Lung (tissue), 12 donors: ENCODE measurements around the gene LRP1B. TPM values are rescaled to one million over a fixed set of nuclear protein-coding genes. Genes with fewer than 3 reads are reported as not detected.
A peak's percentile ranks its signal among the peaks of the same experiment; 100 is the strongest.
"Not testable (repeated sequence)": the region's sequence is repeated elsewhere in the genome, so short reads cannot be mapped to it uniquely, and the experiment has no call there.

Experiments used
- ATAC-seq: fragments of 200-7000 bp; cut with Tn5 transposase; one replicate; pipeline ENCODE4 v1.9.1; 2020; ENCODE audit warnings: moderate number of reproducible peaks; ENCODE audit not compliant: insufficient read depth, low FRiP score
- DNase-seq, 3 donors: peaks; one replicate each; pipeline ENCODE4 v3.0.0-alpha.2; 2013 to 2017
- H3K27ac ChIP-seq, 2 donors: one replicate each; pipeline ENCODE4 v1.5.1; 2013; ENCODE audit warnings: mild to moderate bottlenecking in 2 of 2, moderate library complexity in 2 of 2, control low read depth in 1 of 2, inconsistent platforms in 1 of 2, low read depth in 1 of 2, low read length in 1 of 2
- H3K27me3 ChIP-seq, 3 donors: one replicate each; pipeline ENCODE4 v1.5.1; 2013; ENCODE audit warnings: low read length in 2 of 3; ENCODE audit not compliant: control insufficient read depth in 3 of 3, insufficient read depth in 3 of 3
- H3K36me3 ChIP-seq, 4 donors: one replicate each; pipeline ENCODE4 v1.5.1; 2013; ENCODE audit warnings: low read length in 4 of 4, mild to moderate bottlenecking in 1 of 4, moderate library complexity in 1 of 4; ENCODE audit not compliant: control insufficient read depth in 4 of 4, insufficient read depth in 4 of 4
- H3K4me1 ChIP-seq, 5 donors: one replicate each; pipeline ENCODE4 v1.5.1; 2013; ENCODE audit warnings: low read length in 5 of 5, mild to moderate bottlenecking in 2 of 5, moderate library complexity in 1 of 5; ENCODE audit not compliant: control insufficient read depth in 5 of 5, insufficient read depth in 5 of 5
- H3K4me3 ChIP-seq: one replicate; pipeline ENCODE4 v1.5.1; 2013; ENCODE audit warnings: mild to moderate bottlenecking, control low read depth, moderate library complexity
- H3K9ac ChIP-seq, 2 donors: one replicate each; pipeline ENCODE4 v1.5.1; 2013; ENCODE audit warnings: low read length in 2 of 2, control low read depth in 1 of 2; ENCODE audit not compliant: insufficient read depth in 1 of 2
- H3K9me3 ChIP-seq, 4 donors: one replicate each; pipeline ENCODE4 v1.5.1; 2013; ENCODE audit warnings: low read length in 3 of 4, mild to moderate bottlenecking in 1 of 4, moderate library complexity in 1 of 4; ENCODE audit not compliant: control insufficient read depth in 4 of 4, insufficient read depth in 3 of 4
- WGBS, 2 donors: extraction: QIAGEN DNeasy Blood & Tissue Kit; methylation state at CpG; one replicate each; pipeline ENCODE4 v1.1.7; 2013; 5-methylcytosine and 5-hydroxymethylcytosine counted together
- polyA plus RNA-seq, 2 donors: library from polyadenylated mRNA; stranded (reverse); fragments of 200-250 nt; gene quantifications; one replicate each; pipeline ENCODE4 v1.2.1, GENCODE V29; 2013
- total RNA-seq, 2 donors: library from RNA; depleted of rRNA in 1 of 2; stranded (reverse); fragments of >200 nt in 1 of 2; gene quantifications; one replicate each; pipeline ENCODE4 v1.2.1, GENCODE V29; 2014 to 2021
- TF ChIP-seq, protein P1 (sequence below): IDR thresholded peaks from 2 replicates; pipeline ENCODE4 v1.5.1; 2012; ENCODE audit warnings: mild to moderate bottlenecking; ENCODE audit errors: control extremely low read depth, extremely low read depth
- donor health status: control.
- donor health status: control.
- donor health status: Bipolar disorder and iron deficiency.
- donor health status: healthy.
- donor health status: DM: yes; HTN: yes; CAD: no.

Gene LRP1B
- total and polyA plus RNA-seq, 4 donors, result 0.01 to 6.5 (median 0.16) TPM

DNA sequence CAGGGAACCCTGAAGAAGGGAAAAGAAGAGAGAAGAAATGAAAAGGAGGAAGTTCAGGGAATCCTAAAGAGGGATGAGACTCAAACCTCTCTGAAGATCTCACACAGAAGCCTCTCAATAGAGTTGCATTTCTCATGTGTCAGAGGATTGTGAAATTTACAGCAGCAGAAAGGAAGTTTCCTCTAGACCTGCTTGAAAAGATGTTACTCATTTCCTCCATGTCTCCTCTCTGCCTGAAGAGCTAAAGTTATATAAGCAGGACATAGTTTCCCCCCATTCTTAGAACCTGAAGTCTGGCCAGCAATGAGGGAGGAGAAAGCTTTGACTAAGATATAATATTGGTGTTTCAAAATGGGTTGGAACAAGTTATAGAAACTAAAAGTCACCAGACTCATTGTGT lies 1155.6 kb downstream of the LRP1B start:
- ATAC-seq, result no peak
- TF ChIP-seq, protein P1, sequence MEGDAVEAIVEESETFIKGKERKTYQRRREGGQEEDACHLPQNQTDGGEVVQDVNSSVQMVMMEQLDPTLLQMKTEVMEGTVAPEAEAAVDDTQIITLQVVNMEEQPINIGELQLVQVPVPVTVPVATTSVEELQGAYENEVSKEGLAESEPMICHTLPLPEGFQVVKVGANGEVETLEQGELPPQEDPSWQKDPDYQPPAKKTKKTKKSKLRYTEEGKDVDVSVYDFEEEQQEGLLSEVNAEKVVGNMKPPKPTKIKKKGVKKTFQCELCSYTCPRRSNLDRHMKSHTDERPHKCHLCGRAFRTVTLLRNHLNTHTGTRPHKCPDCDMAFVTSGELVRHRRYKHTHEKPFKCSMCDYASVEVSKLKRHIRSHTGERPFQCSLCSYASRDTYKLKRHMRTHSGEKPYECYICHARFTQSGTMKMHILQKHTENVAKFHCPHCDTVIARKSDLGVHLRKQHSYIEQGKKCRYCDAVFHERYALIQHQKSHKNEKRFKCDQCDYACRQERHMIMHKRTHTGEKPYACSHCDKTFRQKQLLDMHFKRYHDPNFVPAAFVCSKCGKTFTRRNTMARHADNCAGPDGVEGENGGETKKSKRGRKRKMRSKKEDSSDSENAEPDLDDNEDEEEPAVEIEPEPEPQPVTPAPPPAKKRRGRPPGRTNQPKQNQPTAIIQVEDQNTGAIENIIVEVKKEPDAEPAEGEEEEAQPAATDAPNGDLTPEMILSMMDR, result no peak
- no peak overlapping the region for H3K27ac ChIP-seq
- no peak overlapping the region for H3K9ac ChIP-seq
- H3K36me3 ChIP-seq, result no peaks in the 10 kb centered on the region
- no peak for DNase-seq
- H3K9me3 ChIP-seq, result no peaks in the 10 kb centered on the region
- no peaks in the 10 kb centered on the region for H3K4me1 ChIP-seq
- H3K4me3 ChIP-seq, result no peak overlapping the region
- no peaks in the 10 kb centered on the region for H3K27me3 ChIP-seq

DNA sequence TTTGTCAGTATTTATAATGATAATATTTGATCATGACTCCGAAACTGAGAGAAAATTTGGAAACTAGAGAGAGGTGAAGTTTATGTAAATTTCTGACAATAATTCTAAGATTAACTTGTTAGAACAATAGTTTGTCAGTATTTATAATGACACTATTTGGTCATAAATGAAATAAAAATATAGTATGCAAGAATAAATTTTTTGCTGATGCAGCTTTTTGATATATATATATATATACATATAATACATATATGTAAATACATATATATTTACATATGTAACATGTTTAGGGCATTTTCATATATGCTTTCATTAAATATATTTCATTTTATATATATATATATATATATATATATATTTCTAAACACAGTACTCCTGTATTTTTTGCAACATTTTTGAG lies 1158.1 kb downstream of the LRP1B start:
- 82 to 94% methylated on average over 1 of the region's 1 CpG for WGBS, 2 donors
- Histone ChIP-seq H3K9me3 (no peaks in the 10 kb centered on the region), H3K4me1 (no peaks in the 10 kb centered on the region), H3K9ac (no peak overlapping the region), H3K36me3 (no peaks in the 10 kb centered on the region), H3K4me3 (no peak overlapping the region), H3K27ac (no peak overlapping the region), H3K27me3 (no peaks in the 10 kb centered on the region)
- no peak for ATAC-seq
- TF ChIP-seq, protein P1, result no peak
- no peak for DNase-seq

DNA sequence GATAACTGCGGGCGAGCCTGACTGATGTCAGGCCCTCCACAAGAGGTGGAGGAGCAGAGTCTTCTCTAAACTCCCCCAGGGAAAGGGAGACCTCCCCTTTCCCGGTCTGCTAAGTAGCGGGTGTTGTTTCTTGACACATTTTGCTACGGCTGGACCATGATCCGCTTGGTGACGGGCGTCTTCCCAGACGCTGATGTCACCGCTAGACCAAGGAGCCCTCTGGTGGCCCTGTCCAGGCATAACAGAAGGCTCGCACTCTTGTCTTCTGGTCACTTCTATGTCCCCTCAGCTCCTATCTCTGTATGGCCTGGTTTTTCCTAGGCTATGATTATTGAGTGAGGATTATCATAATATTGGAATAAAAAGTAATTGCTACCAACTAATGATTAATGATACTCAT lies 1166.5 kb downstream of the LRP1B start:
- peak in 1 of 3 donors; percentile 3 for DNase-seq
- H3K4me1 ChIP-seq, H3K9me3 ChIP-seq, H3K4me3 ChIP-seq, H3K9ac ChIP-seq, H3K27me3 ChIP-seq, H3K36me3 ChIP-seq, H3K27ac ChIP-seq, ATAC-seq: not testable (repeated sequence)
- WGBS, 2 donors, result 64 to 86% methylated on average over 11 of the region's 11 CpGs

DNA sequence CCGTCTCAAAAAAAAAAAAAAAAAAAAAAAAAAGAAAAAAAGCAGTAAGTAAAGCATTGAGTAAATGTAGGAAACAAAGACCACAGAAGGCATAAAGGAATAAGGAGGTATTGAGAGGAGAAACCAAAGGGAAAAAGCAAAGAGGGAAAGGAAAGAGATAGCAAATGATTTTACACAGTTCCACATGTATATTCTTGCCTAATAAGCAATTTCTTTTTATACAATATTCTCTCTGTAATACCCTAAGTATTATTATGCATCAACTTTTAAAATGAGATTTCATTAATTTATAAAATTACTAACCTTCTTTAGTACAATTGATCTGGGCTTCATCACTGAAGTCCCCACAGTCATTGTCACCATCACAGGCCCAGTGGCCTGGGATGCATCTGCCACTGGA lies 1180.9 kb downstream of the LRP1B start:
- H3K4me3 ChIP-seq, result no peak overlapping the region
- TF ChIP-seq, protein P1, result no peak
- ATAC-seq, result no peak
- no peaks in the 10 kb centered on the region for H3K9me3 ChIP-seq
- H3K9ac ChIP-seq, result no peak overlapping the region
- no peak for DNase-seq
- H3K4me1 ChIP-seq, result no peaks in the 10 kb centered on the region
- H3K27me3 ChIP-seq, result no peaks in the 10 kb centered on the region
- H3K36me3 ChIP-seq, result no peaks in the 10 kb centered on the region
- WGBS, 2 donors, result 83% methylated on average over 1 of the region's 1 CpG; no CpG with 5 or more reads in 1 of the 2 donors
- no peak overlapping the region for H3K27ac ChIP-seq
